SK-N-SH (cell line): ENCODE data around the gene SMAD3.

Source experiments
- CTCF ChIP-seq: fragments of 200-600 bp; sonication (generic); IDR thresholded peaks from 2 replicates; pipeline ENCODE4 v1.6.1; 2017; ENCODE audit warnings: antibody characterized with exemption, mild to moderate bottlenecking, moderate library complexity
- EP300 ChIP-seq, 2 experiments: IDR thresholded peaks; 2 replicates each; pipeline versions ENCODE4 v1.4.0 to v1.6.1; 2012; ENCODE audit warnings: borderline replicate concordance in 1 of 2, low read depth in 1 of 2, low read length in 1 of 2
- NRF1 ChIP-seq: IDR thresholded peaks from 2 replicates; pipeline ENCODE4 v1.6.1; 2012; ENCODE audit warnings: low read depth, mild to moderate bottlenecking, low read length
- RAD21 ChIP-seq: IDR thresholded peaks from 2 replicates; pipeline ENCODE4 v1.6.1; 2012; ENCODE audit warnings: mild to moderate bottlenecking, low read length
- SMC3 ChIP-seq: IDR thresholded peaks from 2 replicates; pipeline ENCODE4 v1.6.1; 2012; ENCODE audit warnings: low read depth, low read length, improper control_type of control experiment

- TF ChIP-seq CTCF (no peak), EP300 (IDR thresholded peaks at IDR 0.05; ENCODE audit: borderline replicate concordance in 1 of 2, low read depth in 1 of 2, low read length in 1 of 2) (no peak), SMC3 (no peak), NRF1 (no peak), RAD21 (no peak)
Observed at GRCh38 chr15:67114046-67114445, 48.6 kb downstream of the SMAD3 start.
